SK-N-SH (cell line): ENCODE measurements around the gene ZC3H12C. TPM values are rescaled to one million over a fixed set of nuclear protein-coding genes. Genes with fewer than 3 reads are reported as not detected.

Experiments used
- CTCF ChIA-PET: fragments of 300-600, 350-600 bp; formaldehyde crosslinking; extraction: SDS; loops from one replicate; lab custom pipeline; 2021; lab: Yijun Ruan, JAX
- POLR2A ChIA-PET: fragments of 350-600 bp; sonication (Branson Sonifier 250); formaldehyde crosslinking; extraction: SDS; loops from one replicate; lab custom pipeline; 2020; ENCODE audit warnings: antibody characterized with exemption, inconsistent platforms; lab: Yijun Ruan, JAX
- DNase-seq: peaks from one replicate; pipeline ENCODE4 v3.0.0; 2012
- H2AFZ ChIP-seq: fragments of 200-600 bp; sonication (generic); 2 replicates; pipeline ENCODE4 v1.8.1; 2016; ENCODE audit warnings: antibody characterized with exemption, mild to moderate bottlenecking, low read depth
- H3F3A ChIP-seq: fragments of 200-600 bp; sonication (generic); replicated peaks from 2 replicates; pipeline ENCODE3; 2016; ENCODE audit warnings: antibody characterized with exemption, mild to moderate bottlenecking; ENCODE audit not compliant: insufficient read depth
- H3K27ac ChIP-seq, 2 experiments: fragments of 200-500 bp in 1 of 2; fragments of 200-600 bp in 1 of 2; sonication (Bioruptor generic) in 1 of 2; sonication (generic), shearing (Covaris generic) in 1 of 2; 2 replicates each; pipeline versions ENCODE4 v1.5.1 to v1.6.1; 2014 to 2016; ENCODE audit warnings: low read depth in 2 of 2, inconsistent platforms in 1 of 2, low read length in 1 of 2, mild to moderate bottlenecking in 1 of 2, mixed read lengths in 1 of 2
- H3K27me3 ChIP-seq: fragments of 200-600 bp; sonication (generic), shearing (Covaris generic); 2 replicates; pipeline ENCODE4 v1.6.1; 2016; ENCODE audit warnings: mixed run types; ENCODE audit not compliant: insufficient read depth
- H3K36me3 ChIP-seq, 2 experiments: fragments of 200-500 bp in 1 of 2; fragments of 200-600 bp in 1 of 2; sonication (Bioruptor generic) in 1 of 2; sonication (generic) in 1 of 2; replicated peaks in 1 of 2; 2 replicates each; pipeline versions ENCODE3 to v1.5.1; 2014 to 2016; ENCODE audit warnings: low read length in 1 of 2, mild to moderate bottlenecking in 1 of 2; ENCODE audit not compliant: insufficient read depth in 2 of 2, control insufficient read depth in 1 of 2
- H3K4me1 ChIP-seq, 2 experiments: fragments of 200-500 bp in 1 of 2; fragments of 200-600 bp in 1 of 2; sonication (Bioruptor generic) in 1 of 2; sonication (generic), shearing (Covaris generic) in 1 of 2; 2 replicates each; pipeline versions ENCODE4 v1.5.1 to v1.6.1; 2014 to 2016; ENCODE audit warnings: low read depth in 1 of 2, low read length in 1 of 2, mixed run types in 1 of 2; ENCODE audit not compliant: insufficient read depth in 2 of 2, control insufficient read depth in 1 of 2
- H3K4me2 ChIP-seq: fragments of 200-600 bp; sonication (generic), shearing (Covaris generic); 2 replicates; pipeline ENCODE4 v1.6.1; 2017; ENCODE audit warnings: mixed run types
- H3K4me3 ChIP-seq, 2 experiments: fragments of 200-500 bp in 1 of 2; fragments of 200-600 bp in 1 of 2; sonication (Bioruptor generic) in 1 of 2; sonication (generic), shearing (Covaris generic) in 1 of 2; 2 replicates each; pipeline versions ENCODE4 v1.5.1 to v1.8.1; 2014 to 2016; ENCODE audit warnings: low read depth in 2 of 2, inconsistent platforms in 1 of 2, low read length in 1 of 2, mild to moderate bottlenecking in 1 of 2, mixed read lengths in 1 of 2, moderate library complexity in 1 of 2
- H3K79me2 ChIP-seq: fragments of 200-600 bp; sonication (generic); 2 replicates; pipeline ENCODE4 v1.8.1; 2017; ENCODE audit warnings: mild to moderate bottlenecking; ENCODE audit not compliant: insufficient read depth
- H3K9ac ChIP-seq: fragments of 200-600 bp; sonication (generic); 2 replicates; pipeline ENCODE4 v1.6.1; 2017; ENCODE audit warnings: mixed run types
- H3K9me2 ChIP-seq: fragments of 200-600 bp; sonication (generic); 2 replicates; pipeline ENCODE4 v1.6.1; 2017; ENCODE audit warnings: mixed run types
- H3K9me3 ChIP-seq: fragments of 200-600 bp; sonication (generic); 2 replicates; pipeline ENCODE4 v1.6.1; 2017; ENCODE audit warnings: mixed run types, mild to moderate bottlenecking, moderate library complexity
- H4K20me1 ChIP-seq: fragments of 200-600 bp; sonication (generic); 2 replicates; pipeline ENCODE4 v1.6.1; 2017; ENCODE audit warnings: mild to moderate bottlenecking, mixed run types; ENCODE audit not compliant: insufficient read depth
- CHD2 ChIP-seq: fragments of 150-350 bp; IDR thresholded peaks from 2 replicates; pipeline ENCODE4 v1.6.1; 2018; ENCODE audit warnings: low read length; ENCODE audit not compliant: partially characterized antibody
- ELF1 ChIP-seq: IDR thresholded peaks from 2 replicates; pipeline ENCODE4 v1.4.0; 2012
- EZH2phosphoT487 ChIP-seq: fragments of 200-600 bp; sonication (generic); IDR thresholded peaks from 2 replicates; pipeline ENCODE4 v1.6.1; 2017; ENCODE audit warnings: low read depth, mixed run types, mild to moderate bottlenecking, antibody characterized with exemption, moderate library complexity, borderline replicate concordance
- FOXJ3 ChIP-seq: sonication (generic); formaldehyde crosslinking; IDR thresholded peaks from 2 replicates; pipeline ENCODE4 v1.5.1; 2020; ENCODE audit warnings: mild to moderate bottlenecking, missing genetic modification reagents
- FOXM1 ChIP-seq: IDR thresholded peaks from 2 replicates; pipeline ENCODE4 v1.4.0; 2012; ENCODE audit warnings: low read depth, mild to moderate bottlenecking
- MXI1 ChIP-seq: IDR thresholded peaks from 2 replicates; pipeline ENCODE4 v1.6.1; 2012; ENCODE audit warnings: mild to moderate bottlenecking, low read depth, low read length, improper control_type of control experiment
- POLR2AphosphoS5 ChIP-seq: IDR thresholded peaks from 2 replicates; pipeline ENCODE4 v1.6.1; 2012; ENCODE audit warnings: low read depth, low read length
- RAD21 ChIP-seq: IDR thresholded peaks from 2 replicates; pipeline ENCODE4 v1.6.1; 2012; ENCODE audit warnings: mild to moderate bottlenecking, low read length
- RCOR1 ChIP-seq: fragments of 150-350 bp; IDR thresholded peaks from 2 replicates; pipeline ENCODE4 v1.6.1; 2017; ENCODE audit warnings: antibody characterized with exemption, low read length
- TCF12 ChIP-seq: IDR thresholded peaks from 2 replicates; pipeline ENCODE4 v1.4.0; 2012
- TEAD4 ChIP-seq: IDR thresholded peaks from 2 replicates; pipeline ENCODE4 v1.4.0; 2012; ENCODE audit warnings: mild to moderate bottlenecking, borderline replicate concordance; ENCODE audit not compliant: insufficient read depth
- YY1 ChIP-seq: IDR thresholded peaks from 2 replicates; pipeline ENCODE4 v1.4.0; 2012; ENCODE audit warnings: low read depth, mild to moderate bottlenecking
- WGBS: methylation state at CpG from one replicate; pipeline ENCODE4 v1.1.6; 2017; ENCODE audit warnings: low lambda C conversion rate; 5-methylcytosine and 5-hydroxymethylcytosine counted together
- polyA plus RNA-seq, 3 experiments: library from polyadenylated mRNA; depleted of rRNA; stranded (reverse); fragments of >200 nt; gene quantifications; 2 replicates each; pipeline ENCODE4 v1.2.3, GENCODE V29; 2012
- TF ChIP-seq, protein P1 (sequence below): IDR thresholded peaks from 2 replicates; pipeline ENCODE4 v1.4.0; 2012; ENCODE audit warnings: low read depth, borderline replicate concordance
- TF ChIP-seq, protein P2 (sequence below): IDR thresholded peaks from 2 replicates; pipeline ENCODE4 v1.4.0; 2012; ENCODE audit warnings: low read depth
- TF ChIP-seq, protein P3 (sequence below): fragments of 150-350 bp; IDR thresholded peaks from 2 replicates; pipeline ENCODE4 v1.6.1; 2016; ENCODE audit warnings: mild to moderate bottlenecking, low read depth, low read length
- TF ChIP-seq, protein P4 (sequence below): IDR thresholded peaks from 2 replicates; pipeline ENCODE4 v1.6.1; 2012; ENCODE audit warnings: mild to moderate bottlenecking, low read depth, low read length, moderate library complexity

The ZC3H12C gene
- polyA plus RNA-seq, 1 of the 3 experiments (the other 2 are of a cell fraction): 2.8 TPM

DNA sequence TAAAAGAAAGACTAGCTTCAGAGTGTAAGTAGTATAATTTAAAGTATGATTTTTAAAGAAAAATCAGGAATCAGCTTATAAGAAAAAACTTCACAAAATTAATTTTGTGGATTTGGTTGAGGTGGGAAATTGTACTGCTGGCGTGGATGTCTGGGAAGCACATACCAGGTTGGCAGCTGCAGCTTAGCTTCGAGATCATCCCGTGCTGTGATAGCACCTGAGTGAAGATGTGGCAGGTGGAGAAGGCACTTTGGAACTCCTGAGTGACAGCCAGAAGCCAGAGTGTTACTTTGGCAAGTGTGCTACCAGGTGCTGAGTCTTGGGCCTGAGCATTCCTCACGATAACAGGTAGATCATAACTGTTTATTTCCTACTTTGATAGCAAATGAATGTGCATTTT is 17.7 kb downstream of the ZC3H12C start:
- no peaks in the 10 kb centered on the region for H3K27me3 ChIP-seq
- peaks cover 11% of the 10 kb centered on the region; the same call in 1 of the 2 replicates for H3K9me3 ChIP-seq
- no peak overlapping the region for H2AFZ ChIP-seq
- no peak for DNase-seq
- H4K20me1 ChIP-seq: no peaks in the 10 kb centered on the region; the same call in 1 of the 2 replicates
- POLR2A ChIA-PET: no interaction called here
- no peak overlapping the region for H3K9ac ChIP-seq
- H3K79me2 ChIP-seq: peaks cover 49% of the 10 kb centered on the region
- 94% methylated on average over 4 of the region's 4 CpGs for WGBS
- H3K27ac ChIP-seq: no peak overlapping the region
- H3K9me2 ChIP-seq: no peaks in the 10 kb centered on the region
- TF ChIP-seq RCOR1 (no peak), POLR2AphosphoS5 (no peak), TEAD4 (no peak), EZH2phosphoT487 (no peak), FOXM1 (no peak)
- TF ChIP-seq, protein P1, sequence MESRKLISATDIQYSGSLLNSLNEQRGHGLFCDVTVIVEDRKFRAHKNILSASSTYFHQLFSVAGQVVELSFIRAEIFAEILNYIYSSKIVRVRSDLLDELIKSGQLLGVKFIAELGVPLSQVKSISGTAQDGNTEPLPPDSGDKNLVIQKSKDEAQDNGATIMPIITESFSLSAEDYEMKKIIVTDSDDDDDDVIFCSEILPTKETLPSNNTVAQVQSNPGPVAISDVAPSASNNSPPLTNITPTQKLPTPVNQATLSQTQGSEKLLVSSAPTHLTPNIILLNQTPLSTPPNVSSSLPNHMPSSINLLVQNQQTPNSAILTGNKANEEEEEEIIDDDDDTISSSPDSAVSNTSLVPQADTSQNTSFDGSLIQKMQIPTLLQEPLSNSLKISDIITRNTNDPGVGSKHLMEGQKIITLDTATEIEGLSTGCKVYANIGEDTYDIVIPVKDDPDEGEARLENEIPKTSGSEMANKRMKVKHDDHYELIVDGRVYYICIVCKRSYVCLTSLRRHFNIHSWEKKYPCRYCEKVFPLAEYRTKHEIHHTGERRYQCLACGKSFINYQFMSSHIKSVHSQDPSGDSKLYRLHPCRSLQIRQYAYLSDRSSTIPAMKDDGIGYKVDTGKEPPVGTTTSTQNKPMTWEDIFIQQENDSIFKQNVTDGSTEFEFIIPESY: no peak
- TF ChIP-seq, protein P2, sequence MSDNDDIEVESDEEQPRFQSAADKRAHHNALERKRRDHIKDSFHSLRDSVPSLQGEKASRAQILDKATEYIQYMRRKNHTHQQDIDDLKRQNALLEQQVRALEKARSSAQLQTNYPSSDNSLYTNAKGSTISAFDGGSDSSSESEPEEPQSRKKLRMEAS: no peak
- TF ChIP-seq, protein P3, sequence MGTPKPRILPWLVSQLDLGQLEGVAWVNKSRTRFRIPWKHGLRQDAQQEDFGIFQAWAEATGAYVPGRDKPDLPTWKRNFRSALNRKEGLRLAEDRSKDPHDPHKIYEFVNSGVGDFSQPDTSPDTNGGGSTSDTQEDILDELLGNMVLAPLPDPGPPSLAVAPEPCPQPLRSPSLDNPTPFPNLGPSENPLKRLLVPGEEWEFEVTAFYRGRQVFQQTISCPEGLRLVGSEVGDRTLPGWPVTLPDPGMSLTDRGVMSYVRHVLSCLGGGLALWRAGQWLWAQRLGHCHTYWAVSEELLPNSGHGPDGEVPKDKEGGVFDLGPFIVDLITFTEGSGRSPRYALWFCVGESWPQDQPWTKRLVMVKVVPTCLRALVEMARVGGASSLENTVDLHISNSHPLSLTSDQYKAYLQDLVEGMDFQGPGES: no peak
- H3K4me1 ChIP-seq: no peaks in the 10 kb centered on the region
- CTCF ChIA-PET: no interaction called here
- H3K4me3 ChIP-seq: no peak overlapping the region
- H3K36me3 ChIP-seq: peaks cover 0 to 18% of the 10 kb centered on the region in 2 experiments
- no peak overlapping the region for H3K4me2 ChIP-seq
- H3F3A ChIP-seq: peaks cover 4% of the 10 kb centered on the region

DNA sequence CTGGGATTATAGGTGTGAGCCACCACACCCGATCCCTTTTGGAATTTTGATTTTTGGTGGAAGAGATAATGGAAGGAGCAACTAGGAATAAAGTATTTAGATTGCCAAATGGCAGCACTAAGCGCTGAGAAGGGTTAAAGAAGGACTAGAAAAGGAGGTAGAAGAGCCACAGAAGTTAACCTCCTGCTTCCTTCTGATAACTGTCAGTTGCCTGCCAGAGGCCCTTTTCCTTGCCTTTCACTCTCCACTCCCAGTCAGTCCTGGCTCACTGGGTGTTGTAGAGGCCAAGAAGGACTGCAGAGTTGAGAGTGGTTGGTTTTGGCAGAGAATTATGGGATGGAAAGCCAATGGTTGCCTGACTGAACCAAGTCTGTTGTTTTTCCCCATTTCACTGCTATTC is 19.3 kb downstream of the ZC3H12C start:
- Histone ChIP-seq H3K4me3 (no peak overlapping the region), H3K4me2 (no peak overlapping the region), H3K27me3 (no peaks in the 10 kb centered on the region), H3K9me2 (no peaks in the 10 kb centered on the region), H2AFZ (no peak overlapping the region), H3F3A (peaks cover 4% of the 10 kb centered on the region), H3K9me3 (no peaks in the 10 kb centered on the region), H3K4me1 (no peaks in the 10 kb centered on the region), H4K20me1 (no peaks in the 10 kb centered on the region; the same call in 1 of the 2 replicates), H3K36me3 (peaks cover 0 to 8% of the 10 kb centered on the region in 2 experiments), H3K79me2 (peaks cover 36% of the 10 kb centered on the region), H3K9ac (no peak overlapping the region), H3K27ac (no peak overlapping the region)
- DNase-seq: no peak
- ChIA-PET CTCF (no interaction called here), POLR2A (no interaction called here)
- 98% methylated on average over 2 of the region's 2 CpGs for WGBS
- TF ChIP-seq, protein P1: no peak
- TF ChIP-seq, protein P4, sequence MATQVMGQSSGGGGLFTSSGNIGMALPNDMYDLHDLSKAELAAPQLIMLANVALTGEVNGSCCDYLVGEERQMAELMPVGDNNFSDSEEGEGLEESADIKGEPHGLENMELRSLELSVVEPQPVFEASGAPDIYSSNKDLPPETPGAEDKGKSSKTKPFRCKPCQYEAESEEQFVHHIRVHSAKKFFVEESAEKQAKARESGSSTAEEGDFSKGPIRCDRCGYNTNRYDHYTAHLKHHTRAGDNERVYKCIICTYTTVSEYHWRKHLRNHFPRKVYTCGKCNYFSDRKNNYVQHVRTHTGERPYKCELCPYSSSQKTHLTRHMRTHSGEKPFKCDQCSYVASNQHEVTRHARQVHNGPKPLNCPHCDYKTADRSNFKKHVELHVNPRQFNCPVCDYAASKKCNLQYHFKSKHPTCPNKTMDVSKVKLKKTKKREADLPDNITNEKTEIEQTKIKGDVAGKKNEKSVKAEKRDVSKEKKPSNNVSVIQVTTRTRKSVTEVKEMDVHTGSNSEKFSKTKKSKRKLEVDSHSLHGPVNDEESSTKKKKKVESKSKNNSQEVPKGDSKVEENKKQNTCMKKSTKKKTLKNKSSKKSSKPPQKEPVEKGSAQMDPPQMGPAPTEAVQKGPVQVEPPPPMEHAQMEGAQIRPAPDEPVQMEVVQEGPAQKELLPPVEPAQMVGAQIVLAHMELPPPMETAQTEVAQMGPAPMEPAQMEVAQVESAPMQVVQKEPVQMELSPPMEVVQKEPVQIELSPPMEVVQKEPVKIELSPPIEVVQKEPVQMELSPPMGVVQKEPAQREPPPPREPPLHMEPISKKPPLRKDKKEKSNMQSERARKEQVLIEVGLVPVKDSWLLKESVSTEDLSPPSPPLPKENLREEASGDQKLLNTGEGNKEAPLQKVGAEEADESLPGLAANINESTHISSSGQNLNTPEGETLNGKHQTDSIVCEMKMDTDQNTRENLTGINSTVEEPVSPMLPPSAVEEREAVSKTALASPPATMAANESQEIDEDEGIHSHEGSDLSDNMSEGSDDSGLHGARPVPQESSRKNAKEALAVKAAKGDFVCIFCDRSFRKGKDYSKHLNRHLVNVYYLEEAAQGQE: no peak
- TF ChIP-seq CHD2 (no peak), TEAD4 (no peak), MXI1 (no peak), YY1 (no peak), ELF1 (no peak), FOXJ3 (CRISPR knock-in tag) (no peak), RAD21 (no peak), TCF12 (no peak), EZH2phosphoT487 (no peak)
- TF ChIP-seq, protein P3: no peak
